SU-DHL-6 (cell line): ENCODE measurements around the gene OPA1.

Experiments
- EZH2phosphoT487 ChIP-seq: fragments of 200-600 bp; sonication (generic), shearing (Covaris generic); conservative IDR thresholded peaks from 2 replicates; pipeline ENCODE4 v1.6.1; 2018; ENCODE audit warnings: mild to moderate bottlenecking, antibody characterized with exemption, low read length, moderate library complexity, mixed read lengths
- TF ChIP-seq, protein P1 (sequence below): fragments of 200-600 bp; sonication (generic); IDR thresholded peaks from one replicate; pipeline ENCODE4 v1.5.1; 2017; ENCODE audit warnings: antibody characterized with exemption, mild to moderate bottlenecking, low read length, moderate library complexity; ENCODE audit not compliant: insufficient read depth, poor library complexity, severe bottlenecking

DNA sequence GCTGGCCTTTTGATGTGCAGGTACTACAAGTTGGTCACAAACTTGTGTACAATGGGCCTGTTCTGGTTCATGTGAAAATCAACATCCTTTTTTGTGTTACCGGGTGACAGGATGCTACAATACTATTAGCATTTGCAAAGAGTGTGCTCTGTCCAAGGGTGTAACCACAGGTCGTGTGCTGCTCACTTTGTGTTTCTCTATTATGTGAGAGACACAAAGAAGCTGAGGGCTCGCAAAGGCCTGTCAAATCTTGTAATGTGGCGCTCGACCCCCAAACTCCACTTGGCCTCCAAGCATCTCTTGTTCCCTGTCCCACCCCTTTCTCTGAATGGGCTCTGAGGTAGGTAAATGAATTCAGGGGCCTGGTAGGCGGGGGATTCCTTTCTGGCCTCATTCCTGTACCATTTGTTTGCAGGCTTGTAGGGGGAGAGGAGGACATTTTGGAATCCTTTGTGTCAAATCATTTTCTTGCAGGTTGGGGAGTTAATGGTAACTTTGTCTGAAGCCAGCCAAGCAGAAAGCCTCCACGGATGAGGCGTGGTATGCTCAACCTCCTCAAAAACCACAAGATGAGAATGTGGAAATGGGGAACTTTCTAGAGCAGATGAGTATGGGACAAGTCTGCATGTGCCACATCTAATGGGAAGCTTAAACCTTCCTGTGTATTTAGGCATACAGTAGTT is 109.1 kb downstream of the OPA1 start:
- TF ChIP-seq, protein P1, sequence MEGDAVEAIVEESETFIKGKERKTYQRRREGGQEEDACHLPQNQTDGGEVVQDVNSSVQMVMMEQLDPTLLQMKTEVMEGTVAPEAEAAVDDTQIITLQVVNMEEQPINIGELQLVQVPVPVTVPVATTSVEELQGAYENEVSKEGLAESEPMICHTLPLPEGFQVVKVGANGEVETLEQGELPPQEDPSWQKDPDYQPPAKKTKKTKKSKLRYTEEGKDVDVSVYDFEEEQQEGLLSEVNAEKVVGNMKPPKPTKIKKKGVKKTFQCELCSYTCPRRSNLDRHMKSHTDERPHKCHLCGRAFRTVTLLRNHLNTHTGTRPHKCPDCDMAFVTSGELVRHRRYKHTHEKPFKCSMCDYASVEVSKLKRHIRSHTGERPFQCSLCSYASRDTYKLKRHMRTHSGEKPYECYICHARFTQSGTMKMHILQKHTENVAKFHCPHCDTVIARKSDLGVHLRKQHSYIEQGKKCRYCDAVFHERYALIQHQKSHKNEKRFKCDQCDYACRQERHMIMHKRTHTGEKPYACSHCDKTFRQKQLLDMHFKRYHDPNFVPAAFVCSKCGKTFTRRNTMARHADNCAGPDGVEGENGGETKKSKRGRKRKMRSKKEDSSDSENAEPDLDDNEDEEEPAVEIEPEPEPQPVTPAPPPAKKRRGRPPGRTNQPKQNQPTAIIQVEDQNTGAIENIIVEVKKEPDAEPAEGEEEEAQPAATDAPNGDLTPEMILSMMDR, result no peak
- TF ChIP-seq EZH2phosphoT487, result no peak
